ENCODE data around the gene TMC3. TPM values are rescaled to one million over a fixed set of nuclear protein-coding genes. Genes with fewer than 3 reads are reported as not detected.

Gene TMC3
- total and polyA plus RNA-seq, 3 experiments from 2014 or later = not detected

DNA sequence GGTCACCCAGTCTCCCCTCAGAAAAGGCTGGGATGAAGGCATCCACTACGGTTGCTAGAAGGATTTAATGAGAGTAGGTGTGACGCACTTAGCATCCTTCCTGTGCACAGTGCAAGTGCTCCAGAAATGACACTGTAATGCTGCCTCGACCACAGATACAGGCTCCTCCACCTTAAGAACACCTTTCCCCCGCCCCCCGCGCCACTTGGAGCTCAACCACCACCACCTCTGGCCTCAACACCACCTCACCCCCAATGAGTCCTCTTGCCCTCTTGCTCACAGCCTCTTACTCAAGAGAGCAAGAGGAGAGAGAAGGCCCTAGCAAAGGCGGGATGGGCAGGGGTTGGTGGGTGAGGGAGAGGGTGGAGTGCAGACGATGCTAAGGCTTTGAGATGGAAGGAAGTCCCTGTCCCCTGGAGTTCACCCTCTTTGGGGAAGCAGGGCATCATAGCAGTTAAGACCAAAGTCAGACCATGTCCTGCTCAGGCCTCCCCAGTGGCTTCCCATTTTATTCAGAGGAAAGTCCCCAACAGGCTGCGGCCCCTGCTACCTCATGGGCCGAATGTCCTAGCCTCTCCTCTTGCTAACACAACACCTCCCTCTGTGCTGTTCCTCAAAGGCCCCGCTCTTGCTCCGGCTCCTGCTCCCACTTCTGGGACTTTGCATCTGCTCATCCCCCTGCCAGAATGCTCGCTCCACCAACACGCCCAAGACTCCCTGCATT is 58.4 kb downstream of the TMC3 start:
- peak overlapping the region; percentile 17 for H3K27ac ChIP-seq (ENCODE audit: low read depth, low read length)
- ChIA-PET CTCF (interaction anchor here (1.0 kb wide), 1 partner anchor 40 kb away, joined by 3 read pairs; no protein-coding TSS in a partner anchor), POLR2A (interaction anchor here (0.6 to 1.0 kb wide), 2 partner anchors 9 to 13 kb away, joined by 3 to 4 read pairs; no protein-coding TSS in a partner anchor)
- H3K27ac Mint-ChIP-seq = peak overlapping the region; percentile 80 to 99 (median 93)
- no peaks in the 10 kb centered on the region for H3K27me3 ChIP-seq (ENCODE audit: insufficient read depth, low read length, poor library complexity, severe bottlenecking)
- H3K36me3 Mint-ChIP-seq = peaks cover 0 to 80% (median 3%) of the 10 kb centered on the region in 3 donors
- no peak overlapping the region for H3K4me3 ChIP-seq (ENCODE audit: low read length)
- no peaks in the 10 kb centered on the region for H3K9me3 Mint-ChIP-seq
- no peaks in the 10 kb centered on the region for H3K27me3 Mint-ChIP-seq
- peaks cover 12% of the 10 kb centered on the region for H3K36me3 ChIP-seq (ENCODE audit: insufficient read depth, low read length)
- H3K4me1 Mint-ChIP-seq = peaks cover 45 to 80% (median 53%) of the 10 kb centered on the region in 3 donors
- H3K9me3 ChIP-seq (ENCODE audit: low read length) = no peaks in the 10 kb centered on the region
- H3K4me1 ChIP-seq (ENCODE audit: insufficient read depth, low read length) = peaks cover 49% of the 10 kb centered on the region
- H3K4me3 Mint-ChIP-seq = peak overlapping the region in 5 of 7 donors; percentile 4 to 66 (median 19)
- peak in 4 of 5 donors; percentile 31 to 59 (median 45) for DNase-seq

DNA sequence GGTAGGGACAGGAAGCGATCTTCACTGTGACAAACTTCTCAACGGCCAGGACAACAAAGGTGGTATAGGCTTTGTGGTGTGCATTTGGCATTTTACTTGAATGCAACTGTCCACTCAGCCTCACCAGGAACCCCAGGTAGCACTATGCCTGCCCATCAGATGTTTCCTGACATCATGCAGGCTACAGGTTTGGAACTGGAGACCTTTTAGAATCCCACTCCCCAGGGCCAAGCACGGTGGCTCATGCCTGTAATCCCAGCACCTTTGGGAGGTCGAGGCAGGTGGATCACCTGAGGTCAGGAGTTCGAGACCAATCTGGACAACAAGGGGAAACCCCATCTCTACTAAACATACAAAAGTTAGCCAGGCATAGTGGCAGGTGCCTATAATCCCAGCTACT is 59.6 kb downstream of the TMC3 start:
- H3K36me3 ChIP-seq (ENCODE audit: insufficient read depth, low read length) = peaks cover 23% of the 10 kb centered on the region
- no peak overlapping the region for H3K4me3 ChIP-seq (ENCODE audit: low read length)
- no peaks in the 10 kb centered on the region for H3K27me3 ChIP-seq (ENCODE audit: insufficient read depth, low read length, poor library complexity, severe bottlenecking)
- Mint-ChIP-seq H3K4me3 (no peak overlapping the region), H3K9me3 (no peaks in the 10 kb centered on the region), H3K27me3 (no peaks in the 10 kb centered on the region), H3K27ac (peak overlapping the region; percentile 83 to 99 (median 92)), H3K4me1 (peaks cover 56 to 86% (median 65%) of the 10 kb centered on the region in 3 donors), H3K36me3 (peaks cover 4 to 82% (median 10%) of the 10 kb centered on the region in 3 donors)
- ChIA-PET POLR2A (interaction anchor here (0.7 to 1.2 kb wide), 3 partner anchors 11 to 19 kb away, joined by 3 to 10 read pairs (median 8); no protein-coding TSS in a partner anchor), CTCF (no interaction called here)
- no peak for DNase-seq
- H3K4me1 ChIP-seq (ENCODE audit: insufficient read depth, low read length) = peaks cover 49% of the 10 kb centered on the region
- no peak overlapping the region for H3K27ac ChIP-seq (ENCODE audit: low read depth, low read length)
- H3K9me3 ChIP-seq (ENCODE audit: low read length) = no peaks in the 10 kb centered on the region

- H3K27me3 ChIP-seq (ENCODE audit: insufficient read depth, low read length, poor library complexity, severe bottlenecking) = no peaks in the 10 kb centered on the region
- DNase-seq = no peak
- Mint-ChIP-seq H3K4me3 (no peak overlapping the region), H3K27ac (peak overlapping the region in 5 of 8 donors; percentile 57 to 99 (median 97)), H3K4me1 (peaks cover 61 to 88% (median 71%) of the 10 kb centered on the region in 3 donors), H3K27me3 (no peaks in the 10 kb centered on the region), H3K36me3 (peaks cover 10 to 82% (median 17%) of the 10 kb centered on the region in 3 donors), H3K9me3 (no peaks in the 10 kb centered on the region)
- no peaks in the 10 kb centered on the region for H3K9me3 ChIP-seq (ENCODE audit: low read length)
- H3K4me3 ChIP-seq (ENCODE audit: low read length) = no peak overlapping the region
- POLR2A ChIA-PET = interaction anchor here (1.2 kb wide), 2 partner anchors 11 to 17 kb away, joined by 3 to 10 read pairs; no protein-coding TSS in a partner anchor
- CTCF ChIA-PET = no interaction called here
- peaks cover 49% of the 10 kb centered on the region for H3K4me1 ChIP-seq (ENCODE audit: insufficient read depth, low read length)
- no peak overlapping the region for H3K27ac ChIP-seq (ENCODE audit: low read depth, low read length)
- H3K36me3 ChIP-seq (ENCODE audit: insufficient read depth, low read length) = peaks cover 29% of the 10 kb centered on the region
Observed at GRCh38 chr15:81313686-81314085, 60.3 kb downstream of the TMC3 start.

GRCh38 chr15:81312790-81313543 is 61.0 kb downstream of the TMC3 start:
- Histone ChIP-seq H3K36me3 (ENCODE audit: insufficient read depth, low read length) (peaks cover 31% of the 10 kb centered on the region), H3K9me3 (ENCODE audit: low read length) (no peaks in the 10 kb centered on the region), H3K4me1 (ENCODE audit: insufficient read depth, low read length) (peaks cover 49% of the 10 kb centered on the region), H3K27me3 (ENCODE audit: insufficient read depth, low read length, poor library complexity, severe bottlenecking) (no peaks in the 10 kb centered on the region), H3K27ac (ENCODE audit: low read depth, low read length) (no peak overlapping the region), H3K4me3 (ENCODE audit: low read length) (no peak overlapping the region)
- Mint-ChIP-seq H3K4me3 (no peak overlapping the region), H3K9me3 (no peaks in the 10 kb centered on the region), H3K36me3 (peaks cover 10 to 82% (median 17%) of the 10 kb centered on the region in 3 donors), H3K27me3 (no peaks in the 10 kb centered on the region), H3K27ac (peak overlapping the region; percentile 34 to 99 (median 86)), H3K4me1 (peaks cover 61 to 88% (median 73%) of the 10 kb centered on the region in 3 donors)
- DNase-seq = no peak
- ChIA-PET CTCF (no interaction called here), POLR2A (no interaction called here)

- H3K4me3 Mint-ChIP-seq = no peak overlapping the region
- Histone ChIP-seq H3K4me1 (ENCODE audit: insufficient read depth, low read length) (peaks cover 48% of the 10 kb centered on the region), H3K27ac (ENCODE audit: low read depth, low read length) (no peak overlapping the region), H3K36me3 (ENCODE audit: insufficient read depth, low read length) (peaks cover 36% of the 10 kb centered on the region), H3K4me3 (ENCODE audit: low read length) (no peak overlapping the region), H3K27me3 (ENCODE audit: insufficient read depth, low read length, poor library complexity, severe bottlenecking) (no peaks in the 10 kb centered on the region), H3K9me3 (ENCODE audit: low read length) (no peaks in the 10 kb centered on the region)
- peak overlapping the region; percentile 59 to 99 (median 82) for H3K27ac Mint-ChIP-seq
- H3K27me3 Mint-ChIP-seq = no peaks in the 10 kb centered on the region
- POLR2A ChIA-PET = interaction anchor here (1.0 to 1.2 kb wide), 4 partner anchors 11 to 36 kb away, joined by 3 to 6 read pairs (median 4); partner anchors contain the start of gene STARD5
- H3K36me3 Mint-ChIP-seq = peaks cover 10 to 84% (median 22%) of the 10 kb centered on the region in 3 donors
- DNase-seq = no peak
- peaks cover 64 to 93% (median 83%) of the 10 kb centered on the region in 3 donors for H3K4me1 Mint-ChIP-seq
- no peaks in the 10 kb centered on the region for H3K9me3 Mint-ChIP-seq
- CTCF ChIA-PET = interaction anchor here (1.5 to 1.7 kb wide), 3 partner anchors 10 to 37 kb away, joined by 4 read pairs; no protein-coding TSS in a partner anchor
Observed at GRCh38 chr15:81311752-81312464, 62.1 kb downstream of the TMC3 start.

GRCh38 chr15:81310480-81310879 is 63.5 kb downstream of the TMC3 start:
- POLR2A ChIA-PET = interaction anchor here (0.9 to 2.4 kb wide), 6 partner anchors 8 to 35 kb away, joined by 3 to 17 read pairs (median 4); no protein-coding TSS in a partner anchor
- CTCF ChIA-PET = interaction anchor here (1.5 to 1.7 kb wide), 3 partner anchors 9 to 35 kb away, joined by 4 read pairs; no protein-coding TSS in a partner anchor
- peaks cover 10 to 90% (median 28%) of the 10 kb centered on the region in 3 donors for H3K36me3 Mint-ChIP-seq
- H3K27ac ChIP-seq (ENCODE audit: low read depth, low read length) = no peak overlapping the region
- H3K27me3 Mint-ChIP-seq = no peaks in the 10 kb centered on the region
- no peaks in the 10 kb centered on the region for H3K27me3 ChIP-seq (ENCODE audit: insufficient read depth, low read length, poor library complexity, severe bottlenecking)
- no peaks in the 10 kb centered on the region for H3K9me3 ChIP-seq (ENCODE audit: low read length)
- no peaks in the 10 kb centered on the region for H3K9me3 Mint-ChIP-seq
- peaks cover 64 to 94% (median 85%) of the 10 kb centered on the region in 3 donors for H3K4me1 Mint-ChIP-seq
- H3K36me3 ChIP-seq (ENCODE audit: insufficient read depth, low read length) = peaks cover 50% of the 10 kb centered on the region
- no peak overlapping the region for H3K4me3 Mint-ChIP-seq
- peaks cover 50% of the 10 kb centered on the region for H3K4me1 ChIP-seq (ENCODE audit: insufficient read depth, low read length)
- H3K4me3 ChIP-seq (ENCODE audit: low read length) = no peak overlapping the region
- no peak for DNase-seq
- H3K27ac Mint-ChIP-seq = peak overlapping the region; percentile 9 to 99 (median 75)

- no peak overlapping the region for H3K4me3 Mint-ChIP-seq
- Histone ChIP-seq H3K27me3 (ENCODE audit: insufficient read depth, low read length, poor library complexity, severe bottlenecking) (no peaks in the 10 kb centered on the region), H3K27ac (ENCODE audit: low read depth, low read length) (no peak overlapping the region), H3K36me3 (ENCODE audit: insufficient read depth, low read length) (peaks cover 56% of the 10 kb centered on the region), H3K4me3 (ENCODE audit: low read length) (no peak overlapping the region), H3K9me3 (ENCODE audit: low read length) (no peaks in the 10 kb centered on the region), H3K4me1 (ENCODE audit: insufficient read depth, low read length) (peaks cover 50% of the 10 kb centered on the region)
- CTCF ChIA-PET = interaction anchor here (0.7 to 3.1 kb wide), 6 partner anchors 11 to 91 kb away, joined by 3 to 19 read pairs (median 8); no protein-coding TSS in a partner anchor
- peak overlapping the region; percentile 36 to 99 (median 82) for H3K27ac Mint-ChIP-seq
- no peak for DNase-seq
- H3K27me3 Mint-ChIP-seq = no peaks in the 10 kb centered on the region
- H3K36me3 Mint-ChIP-seq = peaks cover 10 to 91% (median 28%) of the 10 kb centered on the region in 3 donors
- peaks cover 64 to 94% (median 85%) of the 10 kb centered on the region in 3 donors for H3K4me1 Mint-ChIP-seq
- POLR2A ChIA-PET = interaction anchor here (1.0 to 2.4 kb wide), 4 partner anchors 11 to 16 kb away, joined by 3 to 17 read pairs (median 7); partner anchors contain the start of gene STARD5
- no peaks in the 10 kb centered on the region for H3K9me3 Mint-ChIP-seq
Observed at GRCh38 chr15:81309647-81310450, 64.2 kb downstream of the TMC3 start.
